Measurements from ENCODE around the gene NBPF3. TPM values are rescaled to one million over a fixed set of nuclear protein-coding genes. Genes with fewer than 3 reads are reported as not detected.

The NBPF3 gene
- total RNA-seq, 1 donor from 2014 or later = 4.7 TPM

DNA sequence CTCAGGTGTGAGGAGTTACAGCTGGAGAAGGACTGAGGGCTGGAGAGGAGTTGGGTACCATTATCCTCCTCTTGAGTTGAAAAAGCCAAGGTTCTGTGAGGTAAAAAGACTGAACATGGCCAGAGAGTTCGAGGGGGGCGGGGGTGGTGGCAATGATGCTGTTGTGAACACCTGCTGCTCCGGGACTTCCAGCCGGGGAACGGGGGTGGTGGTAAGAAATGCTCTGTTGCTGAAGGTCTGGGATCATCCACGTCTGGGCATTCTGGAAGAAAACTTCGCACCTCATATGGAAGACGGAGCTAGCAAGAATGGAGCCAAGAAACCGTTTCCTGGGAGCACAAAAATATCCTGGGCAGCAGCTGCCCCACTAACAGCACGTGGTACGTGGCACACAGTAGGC, 49.2 kb downstream of the NBPF3 start:
- intact Hi-C loops (cut with DNase I) = no loop called here
- no peak for DNase-seq (ENCODE audit: low spot score)

DNA sequence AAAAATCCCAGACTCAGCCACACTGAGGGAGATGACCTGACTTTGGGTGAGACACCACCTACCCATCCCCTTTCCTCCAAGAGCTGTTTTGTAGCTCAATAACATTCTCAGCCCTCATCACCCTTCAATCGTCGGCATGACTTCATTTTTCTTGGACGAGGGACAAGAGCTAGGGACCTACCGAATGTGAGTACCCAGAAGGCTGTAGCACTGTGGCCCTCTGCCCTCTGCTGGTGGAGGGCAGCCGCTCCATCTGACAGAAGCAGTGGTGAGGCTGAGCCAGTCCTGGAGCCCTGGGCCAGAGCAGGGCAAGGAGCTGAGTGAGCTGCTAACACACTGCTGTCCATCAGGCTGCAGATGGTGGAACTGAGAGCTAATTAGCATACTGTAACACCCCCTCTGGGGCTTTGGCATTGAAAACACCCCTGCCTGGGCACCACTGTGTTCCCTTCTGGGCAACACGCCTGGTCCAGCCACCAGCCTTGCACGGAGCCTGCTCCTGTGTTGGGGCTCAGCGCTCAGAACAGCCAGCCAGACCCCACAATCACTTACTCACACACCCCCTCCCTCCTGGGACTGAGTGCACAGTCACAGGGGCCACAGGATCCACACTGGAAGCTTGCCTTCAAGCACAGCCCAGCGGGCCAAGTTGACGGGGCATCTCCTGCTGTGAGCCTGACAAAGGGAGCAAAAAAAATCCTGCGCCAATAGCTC, 51.0 kb downstream of the NBPF3 start:
- DNase-seq (ENCODE audit: low spot score) = no peak
- peak; percentile 36 for ATAC-seq
- intact Hi-C loops (cut with DNase I) = no loop called here

More for the DNA sequence above, 49.2 kb downstream of the NBPF3 start:
- ATAC-seq = no peak

DNA sequence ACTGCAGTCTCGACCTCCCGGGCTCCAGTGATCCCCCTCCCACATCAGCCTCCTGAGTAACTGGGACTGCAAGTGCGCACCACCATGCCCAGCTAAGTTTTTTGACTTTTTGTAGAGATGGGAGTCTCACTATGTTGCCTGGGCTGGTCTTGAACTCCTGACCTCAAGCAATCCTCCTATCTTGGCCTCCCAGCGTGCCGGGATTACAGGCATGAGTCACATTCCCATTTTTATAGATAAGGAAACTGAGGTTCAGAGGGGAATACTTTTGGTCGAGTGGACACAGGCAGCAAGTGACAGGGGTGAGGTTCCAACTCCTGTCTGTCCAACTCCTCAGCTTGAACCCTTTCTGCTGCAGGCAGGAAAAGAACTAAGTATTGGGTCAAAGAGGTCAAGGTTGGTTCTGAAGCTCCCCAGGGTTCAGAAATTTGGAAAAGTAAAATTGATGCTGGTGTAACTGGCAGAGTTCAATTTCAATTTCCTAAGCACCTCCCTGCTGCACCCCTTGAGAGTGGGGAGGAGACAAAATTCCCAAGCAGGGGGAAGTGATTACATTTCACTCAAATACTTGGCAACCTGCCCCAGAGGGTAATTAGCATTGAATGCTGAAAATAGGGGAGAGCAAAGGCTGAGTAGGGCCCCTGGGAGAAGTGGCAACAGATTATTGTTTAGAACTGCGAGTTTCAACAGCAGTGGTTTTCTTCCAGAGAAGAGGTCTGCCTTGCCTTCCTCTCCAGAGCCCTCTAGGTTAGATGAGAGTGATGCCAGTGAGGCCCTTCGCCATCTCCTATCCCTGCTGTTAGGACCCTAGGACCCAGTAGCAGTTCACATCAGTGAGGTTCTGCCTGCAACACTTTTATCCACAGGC, 51.8 kb downstream of the NBPF3 start:
- ATAC-seq (no peak), DNase-seq (ENCODE audit: low spot score) (no peak)
- intact Hi-C loops (cut with DNase I) = no loop called here

DNA sequence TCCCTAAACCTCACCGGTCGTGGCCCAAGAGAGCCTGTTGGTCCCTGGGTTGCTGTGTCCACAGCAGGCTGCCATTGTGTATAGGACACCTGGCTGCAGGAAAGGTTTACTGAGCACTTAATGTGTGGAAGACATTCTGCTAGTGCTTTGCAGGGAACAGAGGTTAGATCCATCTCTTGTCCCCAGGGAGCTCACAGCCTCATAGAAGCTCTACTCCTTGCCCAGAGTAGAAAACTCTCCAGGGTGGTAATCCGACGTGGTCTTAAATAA, 52.4 kb downstream of the NBPF3 start:
- DNase-seq (ENCODE audit: low spot score) (no peak), ATAC-seq (no peak)
- intact Hi-C loops (cut with DNase I) = no loop called here

DNA sequence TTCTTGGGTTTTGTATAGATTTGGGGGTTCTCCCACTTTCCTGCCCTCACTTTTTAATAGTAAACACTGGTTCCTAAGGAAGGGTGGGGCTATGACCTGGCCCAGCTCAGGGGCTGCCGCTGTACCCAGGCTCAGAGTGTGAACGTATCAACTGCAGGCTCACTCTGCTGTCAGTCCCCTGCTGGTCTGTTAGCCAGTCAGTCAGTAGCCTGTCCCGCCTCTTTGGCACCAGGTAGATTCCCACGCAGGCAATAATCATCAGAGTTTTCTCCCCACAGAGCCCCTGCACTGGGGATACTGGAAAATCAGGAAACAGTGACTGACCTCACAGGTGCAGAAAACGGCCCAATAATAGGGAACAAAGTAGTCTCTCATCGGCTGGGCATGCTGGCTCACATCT, 54.3 kb downstream of the NBPF3 start:
- intact Hi-C loops (cut with DNase I) = no loop called here
- no peak for ATAC-seq
- no peak for DNase-seq (ENCODE audit: low spot score)

DNA sequence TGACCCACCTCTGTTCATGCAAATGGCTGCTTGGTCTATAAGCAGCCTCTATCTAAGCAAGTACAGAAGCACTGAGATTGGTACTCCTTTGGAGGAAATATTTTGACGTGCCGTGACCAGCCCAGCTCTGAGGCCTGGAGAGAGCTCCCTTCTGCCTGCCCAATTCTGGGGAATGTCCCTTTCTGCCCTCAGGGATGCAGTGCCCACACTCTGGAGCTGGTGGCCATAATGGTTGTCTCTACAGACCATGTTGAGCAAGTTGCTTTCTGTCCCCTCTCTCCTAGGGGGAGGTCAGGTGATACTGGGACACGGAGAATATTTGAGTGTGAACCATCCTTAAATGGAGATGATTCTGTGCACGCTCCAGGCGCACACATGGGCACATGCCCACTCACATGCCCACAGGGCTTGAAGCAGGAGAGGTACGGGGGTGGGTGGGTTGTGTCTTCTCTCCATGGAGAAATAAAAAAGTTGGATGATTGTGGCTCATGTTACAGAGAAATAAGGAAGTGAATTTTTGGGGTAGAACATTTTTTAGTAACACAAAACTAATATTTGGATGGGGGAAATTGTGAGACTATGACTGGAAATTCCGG, 55.4 kb downstream of the NBPF3 start:
- DNase-seq (ENCODE audit: low spot score) (no peak), ATAC-seq (no peak)
- intact Hi-C loops (cut with DNase I) = no loop called here

DNA sequence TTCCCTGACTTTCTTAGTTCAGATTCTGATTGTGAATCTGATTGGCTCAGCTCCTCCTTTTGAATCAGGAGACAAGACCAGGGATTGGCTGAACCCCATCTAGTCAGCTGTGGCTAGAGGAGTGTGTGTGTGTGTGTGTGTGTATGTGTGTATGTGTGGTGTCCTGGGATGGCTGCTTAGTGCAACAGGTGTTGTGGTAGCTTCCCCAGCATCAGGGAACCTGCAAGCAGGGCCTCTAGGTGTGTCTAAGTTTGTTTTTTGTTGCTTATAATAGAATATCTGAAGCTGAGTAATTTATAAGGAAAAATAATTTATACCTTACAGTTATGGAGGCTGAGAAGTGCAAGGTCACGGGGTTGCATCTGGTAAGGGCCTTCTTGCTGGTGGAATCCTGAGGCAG, 56.1 kb downstream of the NBPF3 start:
- DNase-seq (ENCODE audit: low spot score) (no peak), ATAC-seq (no peak)
- intact Hi-C loops (cut with DNase I) = no loop called here

DNA sequence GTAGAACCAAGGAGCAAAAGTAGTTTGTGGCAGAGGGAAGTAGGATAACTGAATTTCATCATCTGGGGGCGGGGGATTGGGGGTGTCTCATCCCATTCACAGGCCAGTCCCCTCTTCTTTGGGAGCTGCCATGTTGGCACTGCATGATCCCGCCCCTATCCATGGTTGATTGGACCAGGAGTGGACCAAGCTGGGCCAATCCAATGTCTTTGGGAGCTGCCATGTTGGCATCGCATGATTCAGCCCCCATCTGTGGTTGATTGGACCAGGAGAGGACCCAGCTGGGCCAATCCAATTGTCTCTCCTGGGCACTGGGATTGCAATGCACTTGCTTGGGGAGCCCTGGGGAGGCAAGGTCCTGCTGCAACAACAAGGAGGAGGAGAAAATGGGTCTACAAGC, 56.9 kb downstream of the NBPF3 start:
- intact Hi-C loops (cut with DNase I) = no loop called here

DNA sequence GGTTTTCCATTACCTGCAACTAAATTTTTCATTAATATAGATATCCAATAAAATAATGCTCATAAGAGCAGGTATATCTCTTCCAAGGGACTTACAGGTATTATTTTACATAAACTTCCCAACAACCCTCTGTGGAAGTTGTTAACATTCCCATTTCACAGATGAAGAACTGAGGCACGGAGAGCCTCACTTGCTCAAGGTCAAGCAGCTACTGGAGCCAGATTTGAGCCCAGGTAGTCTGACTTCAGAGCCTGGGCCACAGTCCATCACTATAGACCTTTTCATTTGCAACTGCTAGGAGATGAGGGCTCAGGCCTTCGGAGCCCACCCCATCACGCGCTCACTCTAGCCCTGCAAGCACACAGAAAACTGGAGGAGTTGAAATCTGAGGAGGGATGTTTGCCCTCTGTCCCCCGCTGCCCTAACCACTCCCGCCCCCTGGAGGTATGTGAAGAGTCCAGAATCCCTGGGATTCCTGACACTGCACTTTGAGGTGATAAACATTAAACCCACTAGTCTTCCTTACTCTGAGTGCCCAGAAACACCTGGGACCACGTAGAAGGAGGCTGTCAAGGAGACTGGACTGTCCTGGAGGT, 57.6 kb downstream of the NBPF3 start:
- peak; percentile 27 for DNase-seq (ENCODE audit: low spot score)
- intact Hi-C loops (cut with DNase I) = no loop called here
- ATAC-seq = no peak

More for the DNA sequence above, 56.9 kb downstream of the NBPF3 start:
- ATAC-seq = no peak
- DNase-seq (ENCODE audit: low spot score) = peak; percentile 15

DNA sequence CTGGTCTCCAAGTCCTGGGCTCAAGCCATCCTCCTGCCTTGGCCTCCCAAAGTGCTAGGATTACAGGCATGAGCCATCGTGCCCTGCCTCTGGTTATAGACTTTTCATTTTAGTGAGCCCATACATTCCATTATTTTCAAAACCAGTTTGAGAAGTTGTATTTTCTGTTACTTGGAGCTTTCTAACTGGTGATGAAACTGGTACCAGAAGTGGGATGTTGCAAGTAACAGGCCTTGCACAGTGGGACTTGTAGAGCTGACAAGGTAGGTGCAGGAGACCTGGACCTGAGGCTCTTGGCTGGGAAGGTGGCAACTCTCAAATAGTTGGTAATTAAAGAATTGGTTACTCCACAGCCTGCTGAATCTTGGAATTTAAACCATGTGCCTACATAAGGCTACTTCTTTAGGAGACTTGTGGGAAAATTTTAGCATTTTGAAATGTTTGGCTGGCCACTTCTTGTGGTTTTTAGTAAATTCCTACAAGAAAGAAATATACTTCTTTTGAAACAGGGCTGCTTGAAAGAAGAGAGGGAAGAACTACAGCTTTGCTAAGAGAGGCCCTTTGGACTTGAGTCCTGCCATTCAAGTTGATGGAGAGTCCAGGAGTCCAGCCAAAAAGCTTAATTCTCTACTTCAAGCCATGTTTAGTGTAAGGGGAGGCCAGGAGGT, 59.5 kb downstream of the NBPF3 start:
- intact Hi-C loops (cut with DNase I) = no loop called here
- DNase-seq (ENCODE audit: low spot score) = no peak
- ATAC-seq = no peak

DNA sequence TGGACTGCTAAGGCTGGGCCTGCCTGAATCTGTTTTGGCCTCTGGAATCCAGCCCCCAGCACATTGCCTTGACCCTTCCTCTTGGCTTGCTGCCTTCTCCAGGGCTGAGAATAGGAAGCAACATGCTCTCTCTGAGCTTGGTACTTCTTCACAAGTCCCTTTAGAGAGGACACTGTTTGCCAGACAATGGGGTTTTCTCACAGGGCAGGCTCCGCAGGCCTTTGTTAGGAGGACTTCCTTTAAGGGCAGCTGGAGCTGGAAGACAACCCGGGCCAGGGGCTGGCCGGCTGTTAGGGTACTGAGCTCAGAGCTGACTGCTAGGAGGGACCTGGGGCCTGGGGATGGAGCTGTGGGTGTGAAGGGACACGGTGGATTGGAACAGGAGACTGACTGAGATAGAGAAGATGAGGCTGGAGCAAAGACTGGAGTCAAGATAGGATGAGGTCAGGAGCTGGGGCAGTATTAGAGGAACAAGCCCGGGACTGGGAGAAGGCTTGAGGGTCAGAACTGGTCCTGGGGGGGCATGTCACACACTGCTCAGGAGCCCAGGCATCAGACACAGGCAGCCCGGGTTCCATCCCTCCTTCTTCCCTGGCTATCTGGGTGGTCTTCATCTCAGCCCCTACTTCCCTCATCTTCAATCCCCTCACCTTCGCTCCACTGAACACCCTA, 63.9 kb downstream of the NBPF3 start:
- ATAC-seq = no peak
- DNase-seq (ENCODE audit: low spot score) = peak; percentile 48
- intact Hi-C loops (cut with DNase I) = no loop called here

DNA sequence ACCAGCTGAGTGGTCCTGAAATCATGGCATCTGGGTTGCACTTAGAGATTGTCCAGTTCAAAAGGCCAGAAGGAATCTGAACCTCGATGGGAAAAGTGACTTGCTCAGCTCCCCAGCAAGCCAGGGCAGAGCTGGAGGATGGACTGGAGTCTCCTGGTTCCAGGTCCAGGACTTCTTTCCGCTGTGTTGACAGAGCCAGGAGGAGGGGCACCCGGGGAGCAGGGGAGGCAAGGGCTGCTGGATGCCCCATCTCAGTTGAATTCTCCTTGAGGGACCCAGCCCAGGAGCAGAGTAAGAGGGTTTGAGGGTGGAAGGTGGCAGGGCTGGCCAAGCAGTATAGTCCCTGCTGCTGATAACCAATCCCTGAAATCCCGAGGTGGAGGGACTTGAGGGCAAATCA, 66.9 kb downstream of the NBPF3 start:
- no peak for ATAC-seq
- intact Hi-C loops (cut with DNase I) = loop anchor here (5.0 kb wide), 1 partner anchor 150 kb away; no protein-coding TSS in a partner anchor

DNA sequence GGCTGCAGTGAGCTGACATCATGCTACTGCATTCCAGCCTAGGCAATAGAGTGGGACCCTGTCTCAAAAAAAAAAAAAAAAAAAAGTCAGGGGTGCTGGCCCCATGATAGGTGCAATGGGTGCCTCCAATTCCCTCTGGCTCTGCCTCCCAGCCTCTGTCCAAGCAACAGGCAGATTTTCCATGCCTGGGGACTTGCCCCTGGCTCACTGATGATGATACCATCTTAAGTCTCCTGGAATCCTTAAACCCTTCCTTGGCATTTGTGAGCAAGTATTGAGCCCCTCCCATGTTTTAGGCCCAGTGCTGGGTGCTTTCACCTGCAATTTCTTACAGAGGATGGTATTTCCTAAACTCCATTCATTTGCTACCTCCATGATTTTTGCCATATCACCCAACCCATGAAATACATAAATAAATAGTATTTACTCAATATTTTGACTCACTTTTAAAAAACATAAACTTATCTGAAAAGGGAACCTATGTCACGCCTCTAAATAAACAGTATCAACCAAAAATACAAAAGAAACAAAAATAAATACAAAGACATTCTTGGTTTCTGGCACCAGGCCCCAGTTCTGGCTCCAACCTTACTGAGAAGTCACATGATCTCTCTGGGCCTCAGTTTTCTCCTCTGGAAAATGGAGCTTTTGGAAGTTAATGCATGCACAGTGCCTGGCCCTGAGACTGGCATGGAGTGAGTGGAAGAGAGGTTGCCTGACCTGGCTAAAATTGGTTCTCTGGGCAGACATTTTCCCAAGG, 67.8 kb downstream of the NBPF3 start:
- intact Hi-C loops (cut with DNase I) = loop anchor here (5.0 kb wide), 1 partner anchor 150 kb away; no protein-coding TSS in a partner anchor

More for the DNA sequence above, 66.9 kb downstream of the NBPF3 start:
- DNase-seq (ENCODE audit: low spot score) = no peak

DNA sequence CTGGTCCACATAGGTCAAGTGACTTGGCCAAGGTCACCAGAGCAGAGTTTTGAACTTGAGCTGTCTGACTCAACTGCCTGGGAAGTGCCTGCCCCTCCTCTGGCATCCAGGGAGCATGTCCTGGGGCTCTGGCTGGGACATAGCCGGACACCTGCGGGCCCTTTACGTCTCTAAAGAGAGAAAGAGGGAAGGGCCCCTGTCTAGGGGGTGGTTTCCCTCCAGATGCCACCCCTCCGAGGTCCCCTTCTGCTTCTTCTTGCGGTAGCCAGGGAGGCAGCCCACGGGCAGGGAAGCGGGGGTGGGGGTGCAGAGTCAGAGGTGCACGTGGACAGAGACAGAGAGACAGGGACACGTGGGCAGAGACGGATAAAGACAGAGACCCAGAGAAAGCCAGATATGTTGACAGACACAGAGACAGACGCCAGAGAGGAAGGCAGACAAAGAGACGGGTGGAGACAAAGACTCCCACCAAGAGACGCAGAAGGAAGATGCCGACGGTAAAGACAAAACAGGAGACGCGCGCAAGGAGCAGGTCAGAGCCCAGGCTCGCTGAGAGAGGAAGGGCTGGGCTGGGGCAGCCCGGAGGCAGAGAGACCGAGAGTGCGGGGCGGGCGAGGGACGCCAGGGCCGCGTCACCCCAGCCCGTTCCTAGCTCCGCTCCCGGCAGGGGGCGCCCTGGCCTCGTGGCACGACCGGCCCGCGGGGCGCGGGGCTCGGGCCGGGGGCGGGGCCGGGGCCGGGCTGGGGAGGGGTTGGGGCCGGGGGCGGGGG, 68.8 kb downstream of the NBPF3 start:
- ATAC-seq (peak; percentile 66), DNase-seq (ENCODE audit: low spot score) (peak; percentile 81)
- intact Hi-C loops (cut with DNase I) = loop anchor here (5.0 kb wide), 1 partner anchor 149 kb away; no protein-coding TSS in a partner anchor

More for the DNA sequence above, 67.8 kb downstream of the NBPF3 start:
- DNase-seq (ENCODE audit: low spot score) (no peak), ATAC-seq (no peak)

DNA sequence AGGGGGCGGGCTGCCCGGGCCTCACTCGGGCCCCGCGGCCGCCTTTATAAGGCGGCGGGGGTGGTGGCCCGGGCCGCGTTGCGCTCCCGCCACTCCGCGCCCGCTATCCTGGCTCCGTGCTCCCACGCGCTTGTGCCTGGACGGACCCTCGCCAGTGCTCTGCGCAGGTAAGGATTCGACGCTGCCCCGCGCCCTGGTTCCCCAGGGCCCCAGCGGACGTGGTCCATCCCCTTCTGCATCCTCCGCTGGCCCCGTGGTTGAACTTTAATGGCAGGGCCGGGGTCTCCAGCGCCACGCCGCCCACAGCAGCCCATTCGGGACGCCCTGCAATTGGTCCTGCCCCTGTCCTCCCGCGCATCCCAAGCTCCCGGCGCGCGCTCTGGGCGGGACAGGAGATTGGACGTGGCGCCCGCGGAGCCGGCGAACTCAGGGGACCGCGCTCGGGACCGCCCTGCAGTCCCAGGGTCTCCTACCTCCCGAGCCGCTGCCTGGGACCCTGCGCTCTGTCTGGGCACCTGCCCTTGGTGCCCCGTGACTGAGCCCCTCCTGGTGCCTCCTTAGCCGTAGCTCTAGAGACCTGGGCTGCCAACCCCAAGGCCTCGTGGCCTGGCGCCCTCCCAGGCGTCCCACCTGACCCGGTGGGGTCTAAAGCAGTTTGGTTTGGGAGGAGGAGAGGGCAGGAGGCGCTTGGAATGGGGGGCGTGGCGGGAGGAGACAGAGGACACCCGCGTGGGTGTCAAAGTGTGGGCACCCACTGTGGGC, 69.6 kb downstream of the NBPF3 start, which contains the start of gene ALPL:
TSS of gene ALPL (plus strand) at position 73 of the 762 bp plus-strand sequence. CDS start 44,659 bp downstream, outside the sequence.
- intact Hi-C loops (cut with DNase I) = loop anchor here (5.0 kb wide), 1 partner anchor 148 kb away; no protein-coding TSS in a partner anchor
- ATAC-seq (no peak), DNase-seq (ENCODE audit: low spot score) (no peak)

DNA sequence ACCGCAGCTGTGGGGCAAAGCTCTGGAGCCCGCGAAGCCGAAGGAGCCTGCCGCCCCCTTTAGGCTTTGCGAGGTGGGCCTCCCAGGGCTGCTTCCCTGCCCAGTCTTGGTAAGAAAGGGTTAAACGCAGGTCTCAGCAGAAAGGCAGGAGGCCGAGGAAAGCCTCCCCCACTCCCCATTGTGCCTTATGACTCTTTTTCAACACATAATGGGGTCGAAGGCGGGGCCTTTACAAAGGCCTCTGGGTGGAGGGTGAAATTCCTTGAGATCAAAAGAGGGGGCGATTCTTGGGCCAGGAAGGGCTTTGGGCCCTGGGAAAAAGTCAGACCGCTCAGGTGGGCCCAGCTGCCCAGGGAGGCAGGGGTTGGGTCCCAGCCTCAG, 70.2 kb downstream of the NBPF3 start:
- DNase-seq (ENCODE audit: low spot score) (no peak), ATAC-seq (no peak)
- intact Hi-C loops (cut with DNase I) = no loop called here
